NB4 (cell line): ENCODE data around the gene HNF1B.

Experiments
- POLR2A ChIP-seq: IDR thresholded peaks from 2 replicates; pipeline ENCODE4 v1.6.1; 2011; ENCODE audit warnings: mild to moderate bottlenecking; ENCODE audit not compliant: insufficient read length; ENCODE audit errors: extremely low read depth
- TF ChIP-seq, protein P1 (sequence below): IDR thresholded peaks from one replicate; pipeline ENCODE4 v1.5.1; 2012; ENCODE audit warnings: low read depth, low read length
- TF ChIP-seq, protein P2 (sequence below): IDR thresholded peaks from 2 replicates; pipeline ENCODE4 v1.6.1; 2011; ENCODE audit warnings: low read depth, low read length

DNA sequence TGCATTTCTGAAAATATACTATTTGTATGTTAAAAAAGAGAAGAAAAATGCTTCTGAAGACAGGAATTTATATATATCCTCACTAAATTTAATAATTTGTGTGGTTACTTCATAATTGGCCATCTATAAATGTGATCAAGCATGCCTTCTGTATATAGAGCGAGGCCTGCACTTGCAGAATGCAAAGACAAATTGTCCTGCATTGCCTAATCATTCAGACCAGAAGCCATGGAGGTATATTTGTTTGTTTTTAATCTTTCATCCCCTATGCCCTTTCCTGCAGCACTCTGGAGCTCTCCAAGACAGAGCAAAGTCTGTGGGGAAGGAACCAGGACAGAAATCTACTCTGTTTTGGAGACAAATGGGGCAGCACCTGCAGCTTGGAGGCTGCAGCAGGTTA is 77.8 kb downstream of the HNF1B start:
- TF ChIP-seq, protein P1, sequence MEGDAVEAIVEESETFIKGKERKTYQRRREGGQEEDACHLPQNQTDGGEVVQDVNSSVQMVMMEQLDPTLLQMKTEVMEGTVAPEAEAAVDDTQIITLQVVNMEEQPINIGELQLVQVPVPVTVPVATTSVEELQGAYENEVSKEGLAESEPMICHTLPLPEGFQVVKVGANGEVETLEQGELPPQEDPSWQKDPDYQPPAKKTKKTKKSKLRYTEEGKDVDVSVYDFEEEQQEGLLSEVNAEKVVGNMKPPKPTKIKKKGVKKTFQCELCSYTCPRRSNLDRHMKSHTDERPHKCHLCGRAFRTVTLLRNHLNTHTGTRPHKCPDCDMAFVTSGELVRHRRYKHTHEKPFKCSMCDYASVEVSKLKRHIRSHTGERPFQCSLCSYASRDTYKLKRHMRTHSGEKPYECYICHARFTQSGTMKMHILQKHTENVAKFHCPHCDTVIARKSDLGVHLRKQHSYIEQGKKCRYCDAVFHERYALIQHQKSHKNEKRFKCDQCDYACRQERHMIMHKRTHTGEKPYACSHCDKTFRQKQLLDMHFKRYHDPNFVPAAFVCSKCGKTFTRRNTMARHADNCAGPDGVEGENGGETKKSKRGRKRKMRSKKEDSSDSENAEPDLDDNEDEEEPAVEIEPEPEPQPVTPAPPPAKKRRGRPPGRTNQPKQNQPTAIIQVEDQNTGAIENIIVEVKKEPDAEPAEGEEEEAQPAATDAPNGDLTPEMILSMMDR = no peak
- TF ChIP-seq, protein P2, sequence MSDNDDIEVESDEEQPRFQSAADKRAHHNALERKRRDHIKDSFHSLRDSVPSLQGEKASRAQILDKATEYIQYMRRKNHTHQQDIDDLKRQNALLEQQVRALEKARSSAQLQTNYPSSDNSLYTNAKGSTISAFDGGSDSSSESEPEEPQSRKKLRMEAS = no peak
- TF ChIP-seq POLR2A = no peak
